Lower lobe of right lung (tissue), 2 donors: ENCODE data around the gene LPIN3. TPM values are rescaled to one million over a fixed set of nuclear protein-coding genes. Genes with fewer than 3 reads are reported as not detected.
A peak's percentile ranks its signal among the peaks of the same experiment; 100 is the strongest.

Experiments used
- ATAC-seq, 2 donors: fragments of 200-7000 bp; cut with Tn5 transposase; one replicate each; pipeline ENCODE4 v1.9.1; 2020 to 2022; ENCODE audit warnings: mild to moderate bottlenecking in 2 of 2, moderate library complexity in 2 of 2
- DNase-seq: peaks from one replicate; pipeline ENCODE4 v3.0.0-alpha.2; 2020
- H3K27ac ChIP-seq: fragments of 200-600 bp; one replicate; pipeline ENCODE4 v1.8.0; 2022
- H3K27me3 ChIP-seq: fragments of 200-600 bp; one replicate; pipeline ENCODE4 v1.8.0; 2022; ENCODE audit warnings: low read depth
- H3K36me3 ChIP-seq: fragments of 200-600 bp; one replicate; pipeline ENCODE4 v1.8.0; 2022; ENCODE audit warnings: mild to moderate bottlenecking
- H3K4me1 ChIP-seq: fragments of 200-600 bp; one replicate; pipeline ENCODE4 v1.8.0; 2022
- H3K4me3 ChIP-seq: fragments of 200-600 bp; one replicate; pipeline ENCODE4 v1.8.0; 2022; ENCODE audit warnings: mild to moderate bottlenecking
- H3K9me3 ChIP-seq: fragments of 200-600 bp; one replicate; pipeline ENCODE4 v1.8.0; 2022
- intact Hi-C: fragments of 100-400 bp; cut with DNase I; formaldehyde crosslinking; loops from one replicate; pipeline ENCODE4 v1.11.0; 2022
- total RNA-seq: library from RNA; stranded (reverse); fragmentation: NEBNext Ultra II Directional; extraction: Animal tissue kit (Norgen Biotek cat#: 25700); gene quantifications from one replicate; pipeline ENCODE4 v1.2.1, GENCODE V29; 2021
- TF ChIP-seq, protein P1 (sequence below): fragments of 200-600 bp; IDR thresholded peaks from one replicate; pipeline ENCODE4 v1.8.0; 2022; ENCODE audit warnings: antibody characterized with exemption, mild to moderate bottlenecking
- donor health status: DM: no; HTN: yes; CAD: no; lungs with severe emphysema.

Gene LPIN3
- total RNA-seq, 1 donor from 2014 or later = 16.3 TPM

DNA sequence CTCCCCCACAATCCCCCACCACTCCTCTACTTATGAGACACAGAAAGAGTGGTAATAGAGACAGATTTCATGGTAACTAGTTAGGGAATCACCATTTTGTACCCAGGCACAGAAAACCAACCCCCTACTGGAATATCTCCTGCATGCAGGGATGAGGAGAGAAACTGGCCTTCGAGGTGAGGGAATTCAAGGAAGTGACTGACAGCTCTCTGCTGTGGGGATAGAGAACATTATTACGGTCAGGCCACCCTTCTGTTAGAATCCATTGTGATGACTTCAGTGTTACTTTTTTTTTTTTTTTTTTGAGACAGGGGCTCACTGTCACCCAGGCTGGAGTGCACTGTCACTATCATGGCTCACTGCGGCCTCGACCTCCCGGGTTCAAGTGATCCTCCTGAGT lies 13.4 kb upstream of the LPIN3 start:
- Histone ChIP-seq H3K4me1 (peaks cover 20% of the 10 kb centered on the region), H3K4me3 (no peak overlapping the region), H3K27me3 (no peaks in the 10 kb centered on the region), H3K9me3 (no peaks in the 10 kb centered on the region), H3K27ac (no peak overlapping the region), H3K36me3 (no peaks in the 10 kb centered on the region)
- ATAC-seq = no peak
- DNase-seq = no peak
- intact Hi-C loops = no loop called here
- TF ChIP-seq, protein P1, sequence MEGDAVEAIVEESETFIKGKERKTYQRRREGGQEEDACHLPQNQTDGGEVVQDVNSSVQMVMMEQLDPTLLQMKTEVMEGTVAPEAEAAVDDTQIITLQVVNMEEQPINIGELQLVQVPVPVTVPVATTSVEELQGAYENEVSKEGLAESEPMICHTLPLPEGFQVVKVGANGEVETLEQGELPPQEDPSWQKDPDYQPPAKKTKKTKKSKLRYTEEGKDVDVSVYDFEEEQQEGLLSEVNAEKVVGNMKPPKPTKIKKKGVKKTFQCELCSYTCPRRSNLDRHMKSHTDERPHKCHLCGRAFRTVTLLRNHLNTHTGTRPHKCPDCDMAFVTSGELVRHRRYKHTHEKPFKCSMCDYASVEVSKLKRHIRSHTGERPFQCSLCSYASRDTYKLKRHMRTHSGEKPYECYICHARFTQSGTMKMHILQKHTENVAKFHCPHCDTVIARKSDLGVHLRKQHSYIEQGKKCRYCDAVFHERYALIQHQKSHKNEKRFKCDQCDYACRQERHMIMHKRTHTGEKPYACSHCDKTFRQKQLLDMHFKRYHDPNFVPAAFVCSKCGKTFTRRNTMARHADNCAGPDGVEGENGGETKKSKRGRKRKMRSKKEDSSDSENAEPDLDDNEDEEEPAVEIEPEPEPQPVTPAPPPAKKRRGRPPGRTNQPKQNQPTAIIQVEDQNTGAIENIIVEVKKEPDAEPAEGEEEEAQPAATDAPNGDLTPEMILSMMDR = no peak

- no peaks in the 10 kb centered on the region for H3K27me3 ChIP-seq
- no peaks in the 10 kb centered on the region for H3K36me3 ChIP-seq
- intact Hi-C loops = no loop called here
- peak; percentile 86 to 91 for ATAC-seq
- no peaks in the 10 kb centered on the region for H3K9me3 ChIP-seq
- peak; percentile 71 for DNase-seq
- TF ChIP-seq, protein P1 = no peak
- peaks cover 26% of the 10 kb centered on the region for H3K4me1 ChIP-seq
- no peak overlapping the region for H3K4me3 ChIP-seq
- peak overlapping the region; percentile 67 for H3K27ac ChIP-seq
These were observed 10.9 kb upstream of the LPIN3 start for GRCh38 chr20:41329435-41330342.

DNA sequence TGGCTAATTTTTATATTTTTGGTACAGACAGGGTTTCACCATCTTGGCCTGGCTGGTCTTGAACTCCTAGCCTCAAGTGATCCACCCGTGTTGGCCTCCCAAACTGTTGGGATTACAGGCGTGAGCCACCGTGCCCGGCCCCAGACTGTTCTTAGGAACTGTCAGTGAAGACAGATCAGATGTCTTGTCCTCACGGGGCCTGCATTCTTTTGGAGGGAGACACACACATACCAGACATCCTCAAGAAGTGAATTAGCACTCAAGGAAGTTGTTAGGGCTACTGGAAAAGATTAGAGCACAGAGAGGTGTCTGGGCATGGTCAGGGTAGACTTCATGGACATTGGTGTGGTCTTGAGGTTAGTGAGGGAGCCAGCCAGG lies 10.3 kb upstream of the LPIN3 start:
- Histone ChIP-seq H3K9me3 (no peaks in the 10 kb centered on the region), H3K4me3 (no peak overlapping the region), H3K4me1 (peaks cover 27% of the 10 kb centered on the region), H3K27me3 (no peaks in the 10 kb centered on the region), H3K36me3 (no peaks in the 10 kb centered on the region), H3K27ac (peak overlapping the region; percentile 67)
- DNase-seq = no peak
- TF ChIP-seq, protein P1 = no peak
- intact Hi-C loops = no loop called here
- no peak for ATAC-seq

DNA sequence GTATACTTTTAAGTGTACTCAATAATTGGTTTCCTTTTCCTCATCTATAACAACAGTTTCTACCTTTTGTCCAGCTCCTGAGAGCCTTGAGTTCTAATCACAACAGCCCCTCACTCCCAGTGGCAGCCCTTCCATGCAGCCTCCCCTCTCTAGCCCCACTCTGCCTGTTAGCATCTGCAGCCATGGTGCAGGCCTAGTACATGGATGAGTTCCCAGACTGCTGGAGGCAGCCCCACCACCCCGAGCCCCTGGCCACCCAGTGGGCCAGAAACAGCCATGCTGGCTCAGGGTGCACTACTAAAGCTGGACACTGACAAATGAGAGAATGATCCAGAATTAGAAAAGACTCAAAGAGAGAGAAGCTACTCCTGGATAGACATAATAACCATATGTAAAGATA lies 9.7 kb upstream of the LPIN3 start:
- Histone ChIP-seq H3K4me1 (peaks cover 27% of the 10 kb centered on the region), H3K4me3 (no peak overlapping the region), H3K9me3 (no peaks in the 10 kb centered on the region), H3K36me3 (no peaks in the 10 kb centered on the region), H3K27me3 (no peaks in the 10 kb centered on the region), H3K27ac (no peak overlapping the region)
- intact Hi-C loops = no loop called here
- no peak for DNase-seq
- TF ChIP-seq, protein P1 = no peak
- ATAC-seq = no peak

- TF ChIP-seq, protein P1 = no peak
- peaks cover 27% of the 10 kb centered on the region for H3K4me1 ChIP-seq
- no peaks in the 10 kb centered on the region for H3K27me3 ChIP-seq
- no peaks in the 10 kb centered on the region for H3K36me3 ChIP-seq
- no peak overlapping the region for H3K4me3 ChIP-seq
- no peak for DNase-seq
- H3K27ac ChIP-seq = no peak overlapping the region
- peak; percentile 28 to 32 for ATAC-seq
- no peaks in the 10 kb centered on the region for H3K9me3 ChIP-seq
- intact Hi-C loops = no loop called here
These were observed 8.9 kb upstream of the LPIN3 start for GRCh38 chr20:41331731-41332130.
